ENCODE results near the gene RGR. TPM values are rescaled to one million over a fixed set of nuclear protein-coding genes. Genes with fewer than 3 reads are reported as not detected.

Gene RGR
- total and polyA plus RNA-seq, 11 donors, result 0.04 to 2.0 (median 0.38) TPM; not detected in 6

DNA sequence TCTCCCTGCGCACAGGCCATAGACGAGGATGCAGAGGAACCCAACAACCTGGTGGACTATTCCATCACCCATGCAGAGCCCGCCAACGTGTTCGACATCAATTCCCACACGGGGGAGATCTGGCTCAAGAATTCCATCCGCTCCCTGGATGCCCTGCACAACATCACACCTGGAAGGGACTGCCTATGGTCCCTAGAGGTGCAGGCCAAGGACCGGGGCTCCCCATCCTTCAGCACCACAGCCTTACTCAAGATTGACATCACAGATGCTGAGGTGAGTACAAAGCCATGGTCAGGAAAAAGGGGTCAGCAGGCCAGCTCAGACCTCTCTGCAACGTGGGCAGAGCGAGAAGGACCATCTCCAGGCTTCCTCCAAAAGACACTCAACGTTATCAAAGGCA lies 31.8 kb upstream of the RGR start:
- Histone ChIP-seq H3K4me3 (no peak overlapping the region), H3K4me1 (no peaks in the 10 kb centered on the region), H3K36me3 (no peaks in the 10 kb centered on the region), H3K9me3 (no peaks in the 10 kb centered on the region), H3K27ac (no peak overlapping the region), H3K27me3 (peaks cover 0 to 5% (median 0%) of the 10 kb centered on the region in 9 donors)
- intact Hi-C loops (cut with DNase I), result no loop called here
- DNase-seq (no peak), ATAC-seq (no peak)
- 67 to 86% (median 76%) methylated on average over 3 to 11 of the region's 11 CpGs for WGBS, 4 donors
- no peak for TF ChIP-seq POLR2A (IDR thresholded peaks at IDR 0.05)
- TF ChIP-seq, protein P1, sequence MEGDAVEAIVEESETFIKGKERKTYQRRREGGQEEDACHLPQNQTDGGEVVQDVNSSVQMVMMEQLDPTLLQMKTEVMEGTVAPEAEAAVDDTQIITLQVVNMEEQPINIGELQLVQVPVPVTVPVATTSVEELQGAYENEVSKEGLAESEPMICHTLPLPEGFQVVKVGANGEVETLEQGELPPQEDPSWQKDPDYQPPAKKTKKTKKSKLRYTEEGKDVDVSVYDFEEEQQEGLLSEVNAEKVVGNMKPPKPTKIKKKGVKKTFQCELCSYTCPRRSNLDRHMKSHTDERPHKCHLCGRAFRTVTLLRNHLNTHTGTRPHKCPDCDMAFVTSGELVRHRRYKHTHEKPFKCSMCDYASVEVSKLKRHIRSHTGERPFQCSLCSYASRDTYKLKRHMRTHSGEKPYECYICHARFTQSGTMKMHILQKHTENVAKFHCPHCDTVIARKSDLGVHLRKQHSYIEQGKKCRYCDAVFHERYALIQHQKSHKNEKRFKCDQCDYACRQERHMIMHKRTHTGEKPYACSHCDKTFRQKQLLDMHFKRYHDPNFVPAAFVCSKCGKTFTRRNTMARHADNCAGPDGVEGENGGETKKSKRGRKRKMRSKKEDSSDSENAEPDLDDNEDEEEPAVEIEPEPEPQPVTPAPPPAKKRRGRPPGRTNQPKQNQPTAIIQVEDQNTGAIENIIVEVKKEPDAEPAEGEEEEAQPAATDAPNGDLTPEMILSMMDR (IDR thresholded peaks at IDR 0.05), result no peak

DNA sequence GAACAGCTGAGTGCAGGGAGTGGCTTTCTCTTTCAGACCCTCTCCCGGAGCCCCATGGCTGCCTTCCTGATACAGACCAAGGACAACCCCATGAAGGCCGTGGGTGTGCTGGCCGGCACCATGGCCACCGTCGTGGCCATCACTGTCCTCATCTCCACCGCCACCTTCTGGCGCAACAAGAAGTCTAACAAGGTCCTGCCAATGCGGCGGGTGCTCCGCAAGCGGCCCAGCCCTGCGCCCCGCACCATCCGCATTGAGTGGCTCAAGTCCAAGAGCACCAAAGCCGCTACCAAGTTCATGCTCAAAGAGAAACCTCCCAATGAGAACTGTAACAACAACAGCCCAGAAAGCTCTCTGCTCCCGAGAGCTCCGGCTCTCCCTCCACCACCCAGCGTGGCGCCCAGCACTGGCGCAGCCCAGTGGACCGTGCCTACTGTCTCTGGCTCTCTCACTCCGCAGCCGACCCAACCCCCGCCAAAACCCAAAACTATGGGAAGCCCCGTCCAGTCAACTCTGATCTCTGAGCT lies 30.7 kb upstream of the RGR start:
- ATAC-seq (no peak), DNase-seq (no peak)
- intact Hi-C loops (cut with DNase I), result no loop called here
- 65 to 80% (median 75%) methylated on average over 24 to 25 of the region's 25 CpGs for WGBS, 4 donors
- no peak overlapping the region for H3K4me3 ChIP-seq
- H3K27me3 ChIP-seq, result peaks cover 0 to 4% (median 0%) of the 10 kb centered on the region in 9 donors
- no peaks in the 10 kb centered on the region for H3K36me3 ChIP-seq
- no peaks in the 10 kb centered on the region for H3K9me3 ChIP-seq
- no peak overlapping the region for H3K27ac ChIP-seq
- H3K4me1 ChIP-seq, result no peaks in the 10 kb centered on the region
- TF ChIP-seq, protein P1 (IDR thresholded peaks at IDR 0.05), result no peak
- no peak for TF ChIP-seq POLR2A (IDR thresholded peaks at IDR 0.05)

DNA sequence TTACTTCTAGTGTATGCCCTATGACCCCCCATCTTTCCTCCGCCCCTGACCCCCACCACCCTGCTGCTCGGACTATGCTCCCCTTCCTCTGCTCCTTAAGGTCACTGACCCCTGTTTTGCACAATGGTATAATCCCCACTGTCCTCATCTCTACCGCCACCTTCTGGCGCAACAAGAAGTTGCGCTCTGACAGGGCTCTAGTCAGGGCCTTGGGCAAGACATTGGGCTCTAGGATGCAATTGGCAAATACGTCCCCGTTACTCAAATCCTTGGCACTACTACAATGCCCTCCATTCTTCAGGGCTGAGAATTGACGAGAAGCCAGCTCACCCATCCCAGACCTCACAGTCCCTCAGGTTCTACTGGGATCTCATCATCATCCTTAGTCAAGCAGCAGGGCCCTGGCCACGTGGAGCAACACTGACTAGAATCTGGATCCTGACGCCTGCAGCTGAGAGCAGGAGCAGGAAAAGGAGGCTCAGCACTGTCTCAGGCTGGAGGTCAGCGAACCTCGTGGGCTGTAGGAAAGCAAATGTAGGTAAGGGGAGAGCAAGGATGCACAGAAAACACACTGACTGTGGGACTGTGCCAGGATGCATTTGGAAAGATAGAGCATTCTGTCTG lies 30.1 kb upstream of the RGR start:
- ATAC-seq (peak in 2 of 4 donors; percentile 36 to 44), DNase-seq (no peak)
- Histone ChIP-seq H3K27me3 (peaks cover 0 to 3% (median 0%) of the 10 kb centered on the region in 9 donors), H3K4me3 (no peak overlapping the region), H3K9me3 (no peaks in the 10 kb centered on the region), H3K27ac (no peak overlapping the region), H3K36me3 (no peaks in the 10 kb centered on the region), H3K4me1 (no peaks in the 10 kb centered on the region)
- no peak for TF ChIP-seq POLR2A (IDR thresholded peaks at IDR 0.05)
- TF ChIP-seq, protein P1 (IDR thresholded peaks at IDR 0.05), result peak in 7 of 12 donors; percentile 10 to 33 (median 18)
- intact Hi-C loops (cut with DNase I), result no loop called here
- 43 to 60% (median 49%) methylated on average over 12 of the region's 12 CpGs for WGBS, 4 donors

DNA sequence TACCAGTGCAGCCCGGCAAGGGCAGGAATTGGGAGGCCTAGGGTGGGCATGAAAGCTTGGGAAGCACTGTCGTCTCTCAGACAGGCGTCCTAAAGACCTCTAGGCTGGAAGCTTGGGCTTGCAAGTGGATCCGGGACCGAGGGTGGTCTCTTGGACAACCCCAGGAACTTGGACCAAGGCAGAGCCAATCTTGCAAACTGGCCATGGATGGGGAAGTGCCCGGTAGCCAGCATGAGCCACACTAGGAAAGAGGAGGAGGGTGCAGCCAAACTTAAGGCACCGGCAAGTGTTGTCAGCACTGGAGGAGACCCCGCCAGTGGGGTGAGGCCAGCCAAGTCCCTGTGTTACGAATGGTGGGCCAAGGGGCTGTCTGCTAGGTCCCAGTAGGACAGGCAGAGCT lies 28.0 kb upstream of the RGR start:
- intact Hi-C loops (cut with DNase I), result no loop called here
- DNase-seq, result no peak
- H3K27me3 ChIP-seq, result peaks cover 0 to 4% (median 0%) of the 10 kb centered on the region in 9 donors
- no peak overlapping the region for H3K27ac ChIP-seq
- TF ChIP-seq, protein P1 (IDR thresholded peaks at IDR 0.05), result no peak
- TF ChIP-seq POLR2A (IDR thresholded peaks at IDR 0.05), result no peak
- WGBS, 4 donors, result 76 to 86% (median 81%) methylated on average over 7 to 9 of the region's 9 CpGs
- no peaks in the 10 kb centered on the region for H3K4me1 ChIP-seq
- no peaks in the 10 kb centered on the region for H3K9me3 ChIP-seq
- no peak overlapping the region for H3K4me3 ChIP-seq
- H3K36me3 ChIP-seq, result no peaks in the 10 kb centered on the region
- ATAC-seq, result no peak

Measured in heart left ventricle (tissue), 16 donors.